ENCODE data around the gene IL2RG.

Gene IL2RG

DNA sequence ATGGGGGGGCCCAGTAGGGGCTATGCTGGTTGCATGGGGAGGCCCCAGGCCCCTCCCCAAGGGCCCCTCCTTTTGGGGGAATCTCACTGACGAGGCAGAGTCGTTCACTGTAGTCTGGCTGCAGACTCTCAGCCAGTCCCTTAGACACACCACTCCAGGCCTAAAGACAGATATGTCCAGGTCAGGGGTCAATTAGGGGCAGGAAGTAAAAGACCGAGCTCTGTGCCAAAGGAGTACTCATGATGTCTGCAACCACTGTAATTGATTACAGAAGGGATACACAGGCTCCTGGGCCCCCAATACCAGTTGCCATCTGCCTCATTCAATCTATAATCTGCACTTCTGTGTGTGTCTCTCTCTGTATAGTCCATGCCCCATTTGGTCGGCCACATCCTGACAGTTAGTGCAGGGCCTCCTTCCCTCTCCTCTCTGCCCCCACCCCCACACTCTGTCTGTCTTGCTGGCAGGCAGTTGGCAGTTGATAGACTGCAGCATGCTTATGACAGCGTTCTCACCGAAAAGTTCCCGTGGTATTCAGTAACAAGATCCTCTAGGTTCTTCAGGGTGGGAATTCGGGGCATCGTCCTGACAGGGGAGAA is 3.5 kb downstream of the IL2RG start:
- DNase-seq (ENCODE audit: low read depth in 2 of 2) = no peak

DNA sequence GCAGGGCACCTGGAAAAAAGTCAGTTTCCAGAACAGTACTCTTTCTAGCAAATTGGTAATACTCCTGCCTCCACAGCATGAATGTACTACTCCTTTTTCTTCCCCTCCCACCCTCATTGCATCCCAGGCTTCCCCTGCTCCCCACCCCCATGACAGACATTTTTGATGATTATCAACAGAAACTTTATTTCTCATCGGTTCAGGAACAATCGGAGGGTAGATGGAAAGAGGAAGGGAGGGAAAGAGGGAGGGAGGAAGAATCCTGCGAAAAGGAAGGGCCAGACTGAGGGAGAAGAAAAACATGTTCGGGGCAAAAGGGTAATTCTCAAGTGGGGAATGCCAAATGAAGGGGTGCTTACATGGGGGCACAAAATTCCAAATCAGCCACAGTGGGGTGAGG is 4.1 kb downstream of the IL2RG start:
- no peak for DNase-seq (ENCODE audit: low read depth in 2 of 2)

DNA sequence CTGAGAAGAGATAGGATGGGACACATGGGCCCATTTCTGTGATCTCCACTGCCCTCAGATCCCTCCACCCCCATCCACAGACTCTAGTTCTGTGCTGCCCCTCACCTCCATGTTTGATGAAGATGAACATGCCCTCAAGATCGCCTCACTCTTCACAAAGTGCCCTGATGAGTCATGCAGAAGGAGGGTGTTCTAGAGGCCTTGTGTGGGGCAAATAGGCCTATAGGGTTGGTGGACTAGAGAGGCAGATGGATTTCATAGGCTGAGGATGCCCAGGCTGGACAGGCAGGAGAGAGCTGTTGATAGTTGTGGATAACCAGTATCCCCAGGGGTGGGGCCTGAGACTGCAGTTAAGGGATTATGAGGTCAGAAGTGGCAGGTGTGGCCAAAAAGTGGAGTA is 5.0 kb downstream of the IL2RG start, which contains the start of gene CXorf65:
CXorf65 (minus strand) TSS at position 314 of the 400 bp plus-strand sequence; CDS start at position 130, 184 bp downstream.
- no peak for DNase-seq (ENCODE audit: low read depth in 2 of 2)

DNA sequence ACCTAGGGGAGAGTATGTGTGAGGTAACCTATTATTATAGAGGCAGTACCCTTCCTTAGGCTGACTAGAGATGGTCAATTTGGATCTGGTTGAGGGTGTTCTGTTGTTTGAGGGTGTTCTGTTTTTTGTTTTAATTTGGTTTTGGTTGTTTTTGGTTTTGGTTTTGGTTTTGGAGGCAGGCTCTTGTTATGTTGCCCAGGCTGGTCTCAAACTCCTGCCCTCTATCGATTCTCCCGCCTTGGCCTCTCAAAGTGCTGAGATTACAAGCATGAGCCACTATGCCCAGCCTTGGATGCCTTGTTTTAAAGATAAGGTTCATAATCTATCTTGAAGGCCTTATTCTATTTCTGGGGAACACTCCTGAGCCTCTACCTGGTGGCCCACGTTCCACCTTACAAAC is 5.7 kb downstream of the IL2RG start:
- no peak for DNase-seq (ENCODE audit: low read depth in 2 of 2)

DNA sequence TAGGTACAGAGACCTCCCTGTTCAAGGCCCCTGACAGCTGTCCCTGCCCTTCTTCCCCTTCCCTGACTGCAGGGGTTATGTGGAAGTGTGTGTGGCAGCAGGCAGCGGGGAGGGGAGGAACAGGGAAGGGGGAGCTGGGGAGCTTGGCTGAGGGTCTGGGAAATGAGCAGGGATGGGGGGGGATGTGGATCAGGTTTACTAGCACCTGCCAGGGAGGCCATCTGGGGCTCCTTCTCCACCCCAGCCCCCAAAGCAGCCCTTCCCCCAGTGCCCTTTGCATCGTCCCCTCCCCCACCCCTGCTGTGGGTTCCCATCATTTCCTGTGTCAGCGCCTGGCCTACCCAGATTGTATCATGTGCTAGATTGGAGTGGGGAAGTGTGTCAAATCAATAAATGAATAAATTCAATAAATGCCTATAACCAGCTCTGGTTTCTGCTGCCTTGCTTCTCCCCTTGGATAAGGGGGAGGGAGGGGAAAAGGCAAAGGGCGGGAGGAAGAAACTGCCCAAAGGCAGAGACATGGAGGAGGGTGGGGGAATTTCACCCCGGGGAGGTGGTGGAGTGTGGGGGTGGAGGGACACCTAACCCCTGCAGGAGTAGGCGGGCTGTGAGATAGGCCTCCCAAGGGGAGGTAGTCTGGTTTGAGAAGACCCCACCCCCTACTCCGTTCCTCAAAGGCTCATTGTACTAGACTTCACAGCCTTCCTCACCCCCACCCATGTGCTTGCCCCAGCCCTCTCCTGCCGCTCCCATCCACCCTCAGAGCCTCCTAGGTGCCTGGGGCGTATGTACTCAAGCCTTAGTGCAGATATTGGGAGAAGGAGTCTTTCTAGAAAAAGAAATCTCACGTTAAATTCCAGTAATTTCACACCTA is 8.0 kb downstream of the IL2RG start:
- no peak for DNase-seq (ENCODE audit: low read depth in 2 of 2)

DNA sequence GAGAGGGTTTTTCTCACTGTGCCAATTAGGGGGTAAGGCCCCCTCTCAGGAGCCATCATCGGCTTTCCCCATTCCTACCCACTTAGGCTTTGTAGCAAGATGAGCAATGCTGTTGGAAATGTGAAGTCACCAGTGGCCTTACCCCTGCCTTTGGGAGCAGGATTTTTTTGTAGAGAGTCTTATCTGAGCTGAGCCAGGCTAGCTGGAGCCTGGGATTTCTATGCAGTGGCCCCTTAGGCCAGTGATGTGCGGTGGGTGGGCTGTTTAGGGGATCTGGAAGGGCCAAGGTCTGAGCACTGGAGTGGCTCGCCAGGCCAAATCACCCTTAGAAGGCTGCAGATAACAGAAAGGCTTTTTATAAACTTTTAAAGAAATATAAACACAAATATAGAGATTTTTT is 9.1 kb downstream of the IL2RG start:
- DNase-seq (ENCODE audit: low read depth in 2 of 2) = no peak

DNA sequence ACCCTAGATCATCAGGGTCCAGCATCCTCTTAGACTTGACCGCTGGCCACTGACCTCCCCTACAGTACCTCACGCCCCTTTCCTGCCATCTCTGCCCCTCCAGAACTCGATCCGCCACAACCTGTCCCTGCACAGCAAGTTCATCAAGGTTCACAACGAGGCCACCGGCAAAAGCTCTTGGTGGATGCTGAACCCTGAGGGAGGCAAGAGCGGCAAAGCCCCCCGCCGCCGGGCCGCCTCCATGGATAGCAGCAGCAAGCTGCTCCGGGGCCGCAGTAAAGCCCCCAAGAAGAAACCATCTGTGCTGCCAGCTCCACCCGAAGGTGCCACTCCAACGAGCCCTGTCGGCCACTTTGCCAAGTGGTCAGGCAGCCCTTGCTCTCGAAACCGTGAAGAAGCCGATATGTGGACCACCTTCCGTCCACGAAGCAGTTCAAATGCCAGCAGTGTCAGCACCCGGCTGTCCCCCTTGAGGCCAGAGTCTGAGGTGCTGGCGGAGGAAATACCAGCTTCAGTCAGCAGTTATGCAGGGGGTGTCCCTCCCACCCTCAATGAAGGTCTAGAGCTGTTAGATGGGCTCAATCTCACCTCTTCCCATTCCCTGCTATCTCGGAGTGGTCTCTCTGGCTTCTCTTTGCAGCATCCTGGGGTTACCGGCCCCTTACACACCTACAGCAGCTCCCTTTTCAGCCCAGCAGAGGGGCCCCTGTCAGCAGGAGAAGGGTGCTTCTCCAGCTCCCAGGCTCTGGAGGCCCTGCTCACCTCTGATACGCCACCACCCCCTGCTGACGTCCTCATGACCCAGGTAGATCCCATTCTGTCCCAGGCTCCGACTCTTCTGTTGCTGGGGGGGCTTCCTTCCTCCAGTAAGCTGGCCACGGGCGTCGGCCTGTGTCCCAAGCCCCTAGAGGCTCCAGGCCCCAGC is 10.5 kb downstream of the IL2RG start:
- no peak for DNase-seq (ENCODE audit: low read depth in 2 of 2)

DNA sequence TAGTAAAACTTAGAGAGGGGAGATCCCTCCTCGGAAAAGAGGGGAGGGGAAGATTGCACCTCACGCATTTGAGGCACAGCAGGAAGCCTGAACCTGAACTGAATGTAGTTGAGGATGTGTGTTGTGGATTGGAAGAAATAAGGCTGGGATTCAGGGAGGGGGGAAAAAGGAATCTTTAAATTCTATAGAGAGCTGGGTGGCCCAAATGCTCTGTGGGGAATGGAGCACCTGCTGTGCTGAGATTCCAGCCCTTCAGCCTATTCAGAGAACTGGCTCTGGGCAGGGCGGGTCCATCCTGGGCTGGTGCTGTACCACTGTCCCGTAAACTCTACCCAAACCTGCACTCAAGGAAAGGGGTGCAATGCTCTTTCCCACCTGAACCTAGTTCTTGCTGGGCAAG is 11.6 kb downstream of the IL2RG start:
- DNase-seq (ENCODE audit: low read depth in 2 of 2) = no peak

DNA sequence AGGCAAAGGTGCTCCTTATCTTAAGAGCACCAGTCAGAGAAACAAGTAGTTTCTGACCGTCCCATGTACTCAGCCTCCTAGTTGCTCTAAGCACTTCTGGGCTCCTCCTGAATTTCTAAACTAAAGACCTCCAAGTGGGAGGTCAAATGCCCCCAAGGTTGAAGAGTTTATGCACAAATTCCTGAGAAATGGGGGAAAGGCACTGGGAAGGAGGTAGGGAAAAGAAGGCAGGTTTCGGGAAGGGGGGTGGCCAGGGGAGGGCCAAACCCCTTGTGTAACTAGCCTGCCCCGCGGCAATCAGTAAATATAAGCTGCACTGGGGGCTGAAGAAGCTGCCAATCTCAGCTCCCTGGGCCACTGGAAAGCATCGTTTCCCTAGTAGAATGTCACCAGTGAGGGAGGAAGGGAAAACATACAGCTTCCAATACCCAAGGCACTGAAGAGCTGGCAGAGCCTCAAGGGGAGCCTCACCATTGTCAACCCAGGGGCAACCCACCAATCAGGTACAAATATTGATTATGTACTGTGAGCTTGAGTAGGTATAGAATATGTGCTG is 12.3 kb downstream of the IL2RG start:
- no peak for DNase-seq (ENCODE audit: low read depth in 2 of 2)

DNA sequence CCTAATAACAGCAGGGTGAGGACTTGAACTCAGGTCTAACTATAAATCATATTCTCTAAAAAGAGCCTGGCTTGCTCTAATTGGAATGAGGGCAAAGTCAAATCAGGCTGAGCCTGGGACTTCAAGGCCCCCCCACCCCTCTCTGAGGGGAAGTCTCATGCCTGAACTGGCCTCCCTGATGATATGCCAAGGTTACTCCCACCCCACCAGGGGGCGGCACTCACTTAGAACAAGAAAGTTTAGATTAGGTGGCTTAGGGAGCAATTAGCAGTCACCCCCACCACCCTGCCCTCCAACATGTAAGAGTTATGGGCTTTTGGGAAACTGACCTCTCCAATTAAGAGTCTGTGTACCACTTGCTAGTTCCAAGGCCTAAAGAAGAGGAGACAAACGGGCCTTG is 13.1 kb downstream of the IL2RG start:
- peak in 1 of 2 experiments; percentile 4 for DNase-seq (ENCODE audit: low read depth in 2 of 2)

DNA sequence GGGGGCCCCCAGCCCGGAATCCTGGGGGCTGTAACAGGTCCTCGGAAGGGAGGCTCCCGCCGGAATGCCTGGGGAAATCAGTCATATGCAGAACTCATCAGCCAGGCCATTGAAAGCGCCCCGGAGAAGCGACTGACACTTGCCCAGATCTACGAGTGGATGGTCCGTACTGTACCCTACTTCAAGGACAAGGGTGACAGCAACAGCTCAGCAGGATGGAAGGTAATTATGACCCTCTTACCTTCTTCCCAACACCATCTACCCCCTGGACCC is 14.7 kb downstream of the IL2RG start:
- DNase-seq (ENCODE audit: low read depth in 2 of 2) = no peak

DNA sequence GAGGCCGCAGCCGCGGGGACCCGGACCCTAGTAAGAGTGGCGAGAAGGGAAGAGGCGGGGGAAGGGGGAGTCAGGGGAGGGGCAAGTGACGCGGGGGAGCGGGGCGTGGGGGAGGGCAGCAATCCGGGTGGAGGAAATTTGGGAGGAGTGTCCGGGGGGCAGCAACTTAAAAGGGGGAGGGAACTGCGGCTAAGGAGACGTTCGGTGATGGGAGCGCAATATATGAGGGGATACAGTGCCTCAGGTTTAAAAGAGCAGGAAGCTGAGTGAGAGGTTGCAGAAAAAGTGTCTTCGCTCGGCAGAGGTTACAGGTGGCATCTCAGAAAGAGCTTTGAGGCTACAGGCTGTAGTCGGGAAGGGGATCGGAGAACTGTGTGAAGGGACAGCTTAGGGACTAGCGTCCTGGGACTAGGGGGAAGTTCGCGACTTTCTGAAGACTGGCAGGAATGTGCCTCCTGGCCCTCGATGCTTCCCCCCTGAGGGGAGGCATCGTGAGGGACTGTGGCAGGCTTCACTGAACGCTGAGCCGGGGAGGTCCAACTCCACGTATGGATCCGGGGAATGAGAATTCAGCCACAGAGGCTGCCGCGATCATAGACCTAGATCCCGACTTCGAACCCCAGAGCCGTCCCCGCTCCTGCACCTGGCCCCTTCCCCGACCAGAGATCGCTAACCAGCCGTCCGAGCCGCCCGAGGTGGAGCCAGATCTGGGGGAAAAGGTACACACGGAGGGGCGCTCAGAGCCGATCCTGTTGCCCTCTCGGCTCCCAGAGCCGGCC is 15.2 kb downstream of the IL2RG start:
- peak in 1 of 2 experiments; percentile 10 for DNase-seq (ENCODE audit: low read depth in 2 of 2)

DNA sequence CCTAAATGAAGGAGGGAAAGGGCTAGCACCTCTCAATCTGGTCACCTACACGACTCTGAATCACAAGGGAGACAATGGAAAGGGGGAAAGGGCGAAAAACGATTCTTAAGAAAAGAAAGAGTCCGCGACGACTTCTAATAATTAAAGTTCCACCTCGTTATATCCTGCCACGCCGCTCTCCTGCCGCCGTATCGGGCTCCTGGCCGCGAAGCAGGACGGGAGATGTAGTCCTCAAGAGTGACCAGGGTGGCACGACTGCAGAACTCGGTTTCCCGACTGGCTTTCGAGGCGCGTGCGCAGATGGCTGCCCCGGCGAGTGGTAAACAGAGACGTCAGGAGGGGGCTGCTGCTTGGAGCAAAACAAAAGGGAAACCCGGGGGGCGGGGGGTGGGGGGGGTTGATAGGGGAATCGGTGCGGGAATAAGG is 15.8 kb downstream of the IL2RG start, which contains the start of gene FOXO4:
FOXO4 (plus strand) TSS at position 297 of the 426 bp plus-strand sequence. CDS start 678 bp downstream, outside the sequence.
- DNase-seq (ENCODE audit: low read depth in 2 of 2) = peak; percentile 55 to 60

DNA sequence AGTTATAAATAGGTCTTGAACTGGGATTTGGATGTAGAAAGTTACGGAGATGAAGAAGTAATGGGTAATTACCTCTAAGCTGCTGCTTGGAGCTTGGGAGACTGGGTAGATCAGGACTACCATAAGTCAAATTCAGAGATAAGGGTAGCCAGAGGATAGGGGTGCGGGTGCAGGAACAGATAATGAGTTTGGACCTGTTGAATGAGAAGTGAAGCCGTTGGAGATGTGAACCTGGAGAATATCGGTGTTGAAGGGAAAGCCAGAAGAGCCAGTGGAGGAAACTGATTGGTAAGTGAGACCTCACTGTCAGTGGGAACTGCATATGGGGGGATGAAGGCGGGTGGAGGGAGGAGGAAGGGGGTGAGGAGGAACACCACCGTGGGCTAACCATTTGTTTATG is 16.3 kb downstream of the IL2RG start:
- no peak for DNase-seq (ENCODE audit: low read depth in 2 of 2)

DNA sequence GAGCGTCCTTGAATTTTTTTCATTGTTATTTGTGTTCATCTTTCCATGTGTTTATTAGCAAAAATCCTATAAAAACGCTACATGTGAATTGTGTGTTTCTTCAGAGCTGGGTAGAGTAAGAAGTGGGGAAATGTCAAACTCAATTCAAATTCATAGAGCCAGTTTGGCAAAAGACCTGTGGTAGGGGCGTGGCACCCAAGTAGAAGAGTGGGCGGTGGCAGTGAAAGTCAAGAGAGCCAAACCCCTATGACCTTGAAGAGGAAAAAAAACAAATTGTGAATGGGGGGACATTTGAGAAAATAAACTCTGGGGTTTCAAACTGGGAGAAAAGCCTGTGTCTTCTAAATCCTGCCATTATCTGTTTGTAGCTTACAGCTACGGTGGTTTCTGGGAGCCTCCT is 20.1 kb downstream of the IL2RG start:
- no peak for DNase-seq (ENCODE audit: low read depth in 2 of 2)

DNA sequence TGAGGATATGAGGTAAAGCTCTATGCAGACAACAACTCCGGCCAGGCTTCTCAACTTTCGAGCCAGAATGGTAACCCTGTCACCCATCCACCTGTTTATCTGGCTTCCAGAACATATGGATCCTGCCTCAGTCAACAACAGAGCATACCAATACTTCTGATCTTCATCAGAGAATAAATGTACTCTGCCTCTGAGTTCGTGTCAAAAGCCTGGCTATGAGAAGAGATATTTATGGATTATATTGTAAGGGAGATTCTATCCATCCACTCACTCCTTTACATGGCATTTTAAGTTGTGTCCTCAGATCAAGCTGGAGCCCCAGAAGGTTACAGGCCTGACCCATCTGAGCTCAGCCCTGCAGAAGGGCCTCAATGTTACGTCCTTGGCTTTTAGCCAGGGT is 25.5 kb downstream of the IL2RG start:
- no peak for DNase-seq (ENCODE audit: low read depth in 2 of 2)

DNA sequence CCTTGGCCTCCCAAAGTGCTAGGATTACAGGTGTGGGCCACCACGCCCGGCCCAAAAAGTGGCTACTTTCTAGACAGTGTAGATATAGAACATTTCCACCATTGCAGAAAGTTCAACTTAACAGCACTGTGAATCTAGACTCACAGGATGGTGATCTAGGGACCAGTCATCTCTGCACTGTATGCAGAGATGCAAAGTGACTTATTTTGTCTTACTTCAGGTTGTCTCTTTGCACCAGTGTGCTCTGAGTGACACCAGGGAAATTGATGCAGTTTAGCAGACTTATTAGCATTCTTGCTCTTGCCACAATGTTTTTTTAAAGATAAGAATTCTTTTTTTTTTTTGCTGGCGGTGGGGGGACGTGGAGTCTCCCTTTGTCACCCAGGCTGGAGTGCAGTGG is 28.6 kb downstream of the IL2RG start:
- no peak for DNase-seq (ENCODE audit: low read depth in 2 of 2)

DNA sequence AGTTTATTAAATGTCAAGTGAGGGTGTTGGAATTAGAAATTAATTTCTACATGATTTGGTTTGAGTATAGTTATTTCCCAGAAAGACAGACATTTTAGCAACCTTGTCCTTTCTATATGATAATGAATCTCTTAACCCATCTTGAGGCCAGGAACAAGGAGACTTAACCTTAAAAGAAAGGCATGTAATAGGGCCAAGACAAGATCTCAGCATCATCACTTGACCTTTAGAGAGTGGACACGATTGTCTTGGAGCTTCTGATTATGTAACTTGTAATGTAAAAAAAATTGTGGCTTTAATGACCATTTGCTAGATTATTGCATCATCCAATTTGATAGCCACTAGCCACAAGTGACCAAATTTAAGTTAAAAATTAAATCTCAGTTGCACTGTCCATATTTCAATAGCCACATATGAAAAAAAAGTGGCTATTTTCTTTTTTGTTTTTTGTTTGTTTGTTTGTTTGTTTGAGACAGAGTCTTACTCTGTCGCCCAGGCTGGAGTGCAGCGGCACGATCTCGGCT is 29.2 kb downstream of the IL2RG start:
- DNase-seq (ENCODE audit: low read depth in 2 of 2) = no peak

DNA sequence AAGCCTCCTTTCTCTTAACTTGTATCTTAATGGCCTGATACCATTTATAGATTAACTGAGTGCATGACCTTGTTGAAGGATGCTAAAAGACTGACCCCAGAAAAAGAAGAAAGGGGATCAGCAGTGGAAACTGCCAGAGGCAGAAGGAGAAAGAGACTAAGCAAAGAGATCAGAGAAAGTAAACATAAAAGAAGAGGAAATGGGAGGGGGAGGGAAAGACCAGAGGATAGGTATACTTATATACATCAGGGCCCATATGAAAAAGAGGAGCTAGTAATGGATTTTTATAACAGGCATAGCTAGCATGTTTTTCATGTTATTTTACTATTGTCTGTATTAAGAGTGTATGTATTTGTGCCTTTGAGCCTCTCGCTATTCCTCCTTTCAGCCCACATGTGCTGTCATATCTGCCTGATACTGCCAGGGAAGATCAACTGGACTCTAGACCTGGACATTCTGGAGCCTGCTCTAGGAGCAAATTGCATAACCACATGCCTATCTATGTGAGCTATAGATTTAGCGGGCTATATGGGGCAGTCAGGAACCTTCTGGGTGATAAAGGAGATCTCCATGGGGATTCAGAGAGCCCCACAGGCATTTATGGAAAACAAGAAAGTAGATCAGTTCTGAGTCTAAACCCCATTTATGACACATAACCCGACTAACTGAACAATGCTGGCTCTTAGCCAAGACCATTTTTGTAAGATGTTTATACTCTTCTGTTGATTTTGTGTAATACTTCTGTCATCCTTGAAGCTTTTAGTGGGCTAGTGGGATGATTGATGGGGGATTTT is 29.9 kb downstream of the IL2RG start:
- DNase-seq (ENCODE audit: low read depth in 2 of 2) = no peak

DNA sequence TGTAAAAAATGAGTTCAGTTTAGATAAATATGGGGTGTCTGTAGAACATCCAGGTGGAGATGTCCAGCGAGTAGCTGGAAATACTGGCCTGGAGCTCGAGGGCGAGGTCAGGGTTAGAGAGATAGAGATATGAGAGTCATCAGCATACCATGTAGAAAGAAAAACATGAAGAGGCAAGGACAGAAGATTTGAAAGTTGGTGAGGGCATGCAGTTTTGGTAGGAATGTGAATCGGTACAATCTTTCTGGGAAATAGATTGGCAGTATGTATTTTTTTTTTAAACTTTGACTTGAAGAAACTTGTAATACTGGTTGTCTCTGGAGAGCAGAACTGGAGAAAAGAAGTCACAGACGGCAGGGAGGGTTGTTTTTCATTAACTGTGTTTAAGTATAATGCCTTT is 40.8 kb downstream of the IL2RG start:
- no peak for DNase-seq (ENCODE audit: low read depth in 2 of 2)
